VCaP (cell line): ENCODE measurements around the gene HNRNPUL2.

Source experiments
- H3K27ac ChIP-seq: fragments of 450-650 bp; 2 replicates; pipeline ENCODE4 v1.5.1; 2017
- CTCF ChIP-seq: fragments of 450-650 bp; conservative IDR thresholded peaks from 2 replicates; pipeline ENCODE4 v1.5.1; 2017; ENCODE audit warnings: mild to moderate bottlenecking, moderate library complexity

Gene HNRNPUL2

GRCh38 chr11:62721994-62722393 is 5.3 kb downstream of the HNRNPUL2 start:
- H3K27ac ChIP-seq, result peak overlapping the region; percentile 9; the same call in 1 of the 2 replicates
- no peak; the same call in 1 of the 2 replicates for TF ChIP-seq CTCF

- peak overlapping the region; percentile 38 for H3K27ac ChIP-seq
- TF ChIP-seq CTCF, result no peak
Measured at GRCh38 chr11:62719302-62719978, 7.8 kb downstream of the HNRNPUL2 start.

GRCh38 chr11:62716816-62717215 is 10.4 kb downstream of the HNRNPUL2 start:
- H3K27ac ChIP-seq, result 0 out of 2 replicates have a peak overlapping the region, but pooled peaks have one; percentile 15
- TF ChIP-seq CTCF, result no peak

GRCh38 chr11:62716206-62716605 is 11.1 kb downstream of the HNRNPUL2 start:
- 0 out of 2 replicates have a peak overlapping the region, but pooled peaks have one; percentile 15 for H3K27ac ChIP-seq

GRCh38 chr11:62715150-62716130 is 11.8 kb downstream of the HNRNPUL2 start:
- no peak for TF ChIP-seq CTCF
- H3K27ac ChIP-seq, result no peak overlapping the region

More at GRCh38 chr11:62716206-62716605, 11.1 kb downstream of the HNRNPUL2 start:
- TF ChIP-seq CTCF, result no peak

GRCh38 chr11:62713343-62713742 is 13.9 kb downstream of the HNRNPUL2 start:
- TF ChIP-seq CTCF, result no peak
- 0 out of 2 replicates have a peak overlapping the region, but pooled peaks have one; percentile 5 for H3K27ac ChIP-seq

GRCh38 chr11:62712861-62713260 is 14.4 kb downstream of the HNRNPUL2 start:
- TF ChIP-seq CTCF, result no peak
- H3K27ac ChIP-seq, result 0 out of 2 replicates have a peak overlapping the region, but pooled peaks have one; percentile 5
